A673 (cell line): ENCODE results near the gene CNTLN.

Source experiments
- EZH2 ChIP-seq: fragments of 200-600 bp; sonication (generic); IDR thresholded peaks from 2 replicates; pipeline ENCODE4 v1.6.1; 2017; ENCODE audit warnings: borderline replicate concordance, low read depth, mild to moderate bottlenecking, mixed read lengths, antibody characterized with exemption, low read length; ENCODE audit not compliant: poor library complexity, severe bottlenecking
- TF ChIP-seq, protein P1 (sequence below): fragments of 300-800, 200-600 bp; sonication (generic); conservative IDR thresholded peaks from 2 replicates; pipeline ENCODE4 v1.5.1; 2017; ENCODE audit warnings: low read depth, mild to moderate bottlenecking, antibody characterized with exemption, low read length, moderate library complexity, mixed read lengths

GRCh38 chr9:17436854-17437253 lies 302.0 kb downstream of the CNTLN start:
- TF ChIP-seq, protein P1, sequence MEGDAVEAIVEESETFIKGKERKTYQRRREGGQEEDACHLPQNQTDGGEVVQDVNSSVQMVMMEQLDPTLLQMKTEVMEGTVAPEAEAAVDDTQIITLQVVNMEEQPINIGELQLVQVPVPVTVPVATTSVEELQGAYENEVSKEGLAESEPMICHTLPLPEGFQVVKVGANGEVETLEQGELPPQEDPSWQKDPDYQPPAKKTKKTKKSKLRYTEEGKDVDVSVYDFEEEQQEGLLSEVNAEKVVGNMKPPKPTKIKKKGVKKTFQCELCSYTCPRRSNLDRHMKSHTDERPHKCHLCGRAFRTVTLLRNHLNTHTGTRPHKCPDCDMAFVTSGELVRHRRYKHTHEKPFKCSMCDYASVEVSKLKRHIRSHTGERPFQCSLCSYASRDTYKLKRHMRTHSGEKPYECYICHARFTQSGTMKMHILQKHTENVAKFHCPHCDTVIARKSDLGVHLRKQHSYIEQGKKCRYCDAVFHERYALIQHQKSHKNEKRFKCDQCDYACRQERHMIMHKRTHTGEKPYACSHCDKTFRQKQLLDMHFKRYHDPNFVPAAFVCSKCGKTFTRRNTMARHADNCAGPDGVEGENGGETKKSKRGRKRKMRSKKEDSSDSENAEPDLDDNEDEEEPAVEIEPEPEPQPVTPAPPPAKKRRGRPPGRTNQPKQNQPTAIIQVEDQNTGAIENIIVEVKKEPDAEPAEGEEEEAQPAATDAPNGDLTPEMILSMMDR = no peak
- no peak for TF ChIP-seq EZH2
